DOHH2 (cell line): ENCODE measurements around the gene FBN1.

Source experiments
- H3F3A ChIP-seq: fragments of 200-600 bp; sonication (generic), shearing (Covaris generic); 2 replicates; pipeline ENCODE4 v1.6.0; 2016; ENCODE audit warnings: antibody characterized with exemption, mild to moderate bottlenecking; ENCODE audit not compliant: control insufficient read depth, insufficient read depth
- H3K27ac ChIP-seq: fragments of 200-600 bp; sonication (generic); 2 replicates; pipeline ENCODE4 v1.5.1; 2014; ENCODE audit warnings: low read depth, mild to moderate bottlenecking, low read length, moderate library complexity
- H3K27me3 ChIP-seq: fragments of 200-600 bp; sonication (generic); 2 replicates; pipeline ENCODE4 v1.6.1; 2014; ENCODE audit warnings: mild to moderate bottlenecking, low read length, mixed read lengths; ENCODE audit not compliant: control insufficient read depth
- H3K36me3 ChIP-seq: fragments of 200-600 bp; sonication (generic); 2 replicates; pipeline ENCODE4 v1.6.1; 2014; ENCODE audit warnings: mild to moderate bottlenecking, low read length, moderate library complexity, mixed read lengths; ENCODE audit not compliant: control insufficient read depth
- H3K4me1 ChIP-seq: fragments of 200-600 bp; sonication (generic); 2 replicates; pipeline ENCODE4 v1.6.1; 2014; ENCODE audit warnings: mild to moderate bottlenecking, low read length, mixed read lengths; ENCODE audit not compliant: control insufficient read depth
- H3K4me2 ChIP-seq: fragments of 200-600 bp; sonication (generic); 2 replicates; pipeline ENCODE4 v1.6.0; 2014; ENCODE audit warnings: mild to moderate bottlenecking, low read length, moderate library complexity
- H3K4me3 ChIP-seq: fragments of 200-600 bp; sonication (generic); 2 replicates; pipeline ENCODE4 v1.5.1; 2014; ENCODE audit warnings: mild to moderate bottlenecking, low read length, mixed read lengths
- H3K79me2 ChIP-seq: fragments of 200-600 bp; sonication (generic); 2 replicates; pipeline ENCODE4 v1.6.1; 2014; ENCODE audit warnings: mild to moderate bottlenecking, low read length, mixed read lengths; ENCODE audit not compliant: control insufficient read depth
- H3K9me2 ChIP-seq: fragments of 200-600 bp; sonication (generic); replicated peaks from 2 replicates; pipeline ENCODE4 v1.6.1; 2014; ENCODE audit warnings: mild to moderate bottlenecking, low read length, mixed read lengths; ENCODE audit not compliant: control insufficient read depth
- H3K9me3 ChIP-seq: fragments of 200-600 bp; sonication (generic); 2 replicates; pipeline ENCODE4 v1.6.1; 2014; ENCODE audit warnings: antibody characterized with exemption, low read length, mixed read lengths; ENCODE audit not compliant: control insufficient read depth, insufficient read depth
- H4K20me1 ChIP-seq: fragments of 200-600 bp; sonication (generic); 2 replicates; pipeline ENCODE4 v1.6.0; 2014; ENCODE audit warnings: low read depth, mild to moderate bottlenecking, antibody characterized with exemption, low read length, moderate library complexity; ENCODE audit not compliant: control insufficient read depth, insufficient read depth
- CTCF ChIP-seq: fragments of 200-600 bp; sonication (generic); IDR thresholded peaks from one replicate; pipeline ENCODE4 v1.5.1; 2014; ENCODE audit warnings: antibody characterized with exemption, mild to moderate bottlenecking, low read depth, low read length; ENCODE audit not compliant: poor library complexity, severe bottlenecking
- EZH2phosphoT487 ChIP-seq: fragments of 200-600 bp; sonication (generic); IDR thresholded peaks from 2 replicates; pipeline ENCODE4 v1.6.1; 2017; ENCODE audit warnings: borderline replicate concordance, mild to moderate bottlenecking, antibody characterized with exemption, low read length, moderate library complexity, mixed read lengths

The FBN1 gene

DNA sequence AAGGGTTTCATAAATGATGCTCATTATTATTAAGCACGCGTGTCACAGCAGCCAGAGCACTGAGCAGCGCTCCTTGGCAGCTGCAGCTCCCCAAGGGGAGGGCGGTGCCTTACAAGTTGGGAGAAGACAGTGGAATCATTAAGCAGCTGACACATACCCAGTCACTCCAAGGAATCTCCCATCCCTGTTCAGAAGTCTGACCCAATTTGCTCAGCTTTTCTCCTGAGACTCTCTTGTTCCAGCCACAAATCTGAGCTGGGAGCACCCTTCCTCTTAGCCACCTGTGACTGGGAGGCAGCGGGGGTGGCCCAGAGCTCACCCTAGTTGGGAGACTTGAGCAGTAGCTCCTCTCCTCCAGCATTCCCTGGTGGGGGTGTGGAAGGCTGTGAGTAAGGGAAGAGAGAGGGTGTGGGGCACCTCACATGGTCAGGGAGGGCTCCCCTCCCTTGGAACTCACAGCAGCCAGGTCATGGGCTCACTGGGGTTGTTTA is 249.9 kb downstream of the FBN1 start:
- no peak overlapping the region for H3K4me2 ChIP-seq
- H3K4me3 ChIP-seq = no peak overlapping the region
- H3K36me3 ChIP-seq = no peaks in the 10 kb centered on the region
- H3K27ac ChIP-seq = no peak overlapping the region
- H3K79me2 ChIP-seq = no peaks in the 10 kb centered on the region
- no peaks in the 10 kb centered on the region for H3K27me3 ChIP-seq
- no peaks in the 10 kb centered on the region for H3F3A ChIP-seq
- no peaks in the 10 kb centered on the region for H3K9me2 ChIP-seq
- no peaks in the 10 kb centered on the region for H3K9me3 ChIP-seq
- TF ChIP-seq CTCF (no peak), EZH2phosphoT487 (no peak)
- no peaks in the 10 kb centered on the region for H3K4me1 ChIP-seq
- H4K20me1 ChIP-seq = no peaks in the 10 kb centered on the region

DNA sequence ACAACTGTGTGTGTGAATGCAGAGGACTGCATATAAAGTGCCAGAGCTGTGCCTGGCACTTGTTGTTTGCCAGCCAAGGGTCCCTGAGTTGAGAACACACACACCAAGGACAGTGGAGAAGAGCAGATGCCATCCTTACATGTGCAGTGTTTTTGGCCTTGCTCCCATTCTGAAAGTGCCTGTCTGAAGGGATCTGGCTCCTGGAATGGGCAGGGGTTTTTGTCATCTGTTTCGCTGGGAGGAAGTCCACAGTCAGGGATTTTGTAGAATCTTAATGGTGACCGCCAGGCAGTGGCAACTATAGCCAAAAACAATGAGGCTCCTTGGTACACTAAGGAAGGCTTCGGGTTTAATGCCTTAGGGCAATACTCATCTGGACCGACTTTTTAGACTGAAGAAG is 250.5 kb downstream of the FBN1 start:
- no peaks in the 10 kb centered on the region for H3K27me3 ChIP-seq
- no peak overlapping the region for H3K4me2 ChIP-seq
- H3K36me3 ChIP-seq = no peaks in the 10 kb centered on the region
- no peaks in the 10 kb centered on the region for H3K4me1 ChIP-seq
- H3K4me3 ChIP-seq = no peak overlapping the region
- no peaks in the 10 kb centered on the region for H3K79me2 ChIP-seq
- H3K27ac ChIP-seq = no peak overlapping the region
- no peak for TF ChIP-seq CTCF
- no peak for TF ChIP-seq EZH2phosphoT487
- H3K9me3 ChIP-seq = no peaks in the 10 kb centered on the region
- no peaks in the 10 kb centered on the region for H3F3A ChIP-seq
- H4K20me1 ChIP-seq = no peaks in the 10 kb centered on the region
- no peaks in the 10 kb centered on the region for H3K9me2 ChIP-seq

GRCh38 chr15:48393645-48394506 is 251.6 kb downstream of the FBN1 start:
- no peak for TF ChIP-seq EZH2phosphoT487
- TF ChIP-seq CTCF = no peak

More at GRCh38 chr15:48393645-48394506, 251.6 kb downstream of the FBN1 start:
- Histone ChIP-seq H3K4me3 (no peak overlapping the region), H3F3A (no peaks in the 10 kb centered on the region), H4K20me1 (no peaks in the 10 kb centered on the region), H3K36me3 (no peaks in the 10 kb centered on the region), H3K9me2 (no peaks in the 10 kb centered on the region), H3K9me3 (no peaks in the 10 kb centered on the region), H3K27me3 (no peaks in the 10 kb centered on the region), H3K79me2 (no peaks in the 10 kb centered on the region), H3K4me2 (no peak overlapping the region), H3K4me1 (no peaks in the 10 kb centered on the region), H3K27ac (no peak overlapping the region)
